ENCODE measurements around the gene MMP1.

DNA sequence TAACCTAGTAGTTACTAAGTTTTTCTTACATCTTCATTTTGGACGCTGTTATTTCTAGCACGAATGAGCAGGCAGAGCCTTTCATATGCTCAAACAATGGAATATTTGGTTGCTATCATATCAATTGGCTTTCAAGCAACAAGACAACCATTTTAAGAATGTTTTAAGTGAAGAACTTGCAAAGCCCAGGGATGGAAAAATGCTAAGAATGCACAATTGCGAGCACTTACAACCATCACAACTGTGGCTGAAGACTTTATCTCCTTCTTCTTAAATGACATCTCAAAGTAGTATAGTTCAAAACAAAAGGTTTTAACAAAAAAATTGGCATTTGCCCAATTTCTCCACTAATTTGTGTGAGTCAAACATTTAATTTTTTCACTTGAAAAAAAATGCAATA, 8.3 kb upstream of the MMP1 start:
- TF ChIP-seq CTCF (IDR thresholded peaks at IDR 0.05) (no peak), POLR2AphosphoS5 (IDR thresholded peaks at IDR 0.05) (no peak), EP300 (IDR thresholded peaks at IDR 0.05) (no peak), POLR2A (IDR thresholded peaks at IDR 0.05) (no peak)

Data from gastroesophageal sphincter (tissue), 3 donors.